BE2C (cell line): ENCODE measurements around the gene TMEM52B.

ENCODE experiments used
- DNase-seq: peaks from one replicate; pipeline ENCODE4 v3.0.0-alpha.2; 2020
- H3K27me3 ChIP-seq: fragments of 250-450 bp; sonication (Bioruptor Pico); 2 replicates; pipeline ENCODE4 v1.5.1; 2020; ENCODE audit warnings: mild to moderate bottlenecking
- H3K36me3 ChIP-seq: fragments of 250-450 bp; sonication (Bioruptor Pico); 2 replicates; pipeline ENCODE4 v1.5.1; 2020; ENCODE audit warnings: mild to moderate bottlenecking
- H3K4me1 ChIP-seq: fragments of 250-450 bp; sonication (Bioruptor Pico); 2 replicates; pipeline ENCODE4 v1.5.1; 2020
- H3K4me3 ChIP-seq: 2 replicates; pipeline ENCODE4 v1.5.1; 2011; ENCODE audit warnings: low read depth, low read length
- H3K9me3 ChIP-seq: fragments of 250-450 bp; sonication (Bioruptor Pico); 2 replicates; pipeline ENCODE4 v1.5.1; 2020
- CTCF ChIP-seq: IDR thresholded peaks from 2 replicates; pipeline ENCODE4 v1.5.1; 2012; ENCODE audit warnings: mild to moderate bottlenecking, low read depth, low read length

The TMEM52B gene

DNA sequence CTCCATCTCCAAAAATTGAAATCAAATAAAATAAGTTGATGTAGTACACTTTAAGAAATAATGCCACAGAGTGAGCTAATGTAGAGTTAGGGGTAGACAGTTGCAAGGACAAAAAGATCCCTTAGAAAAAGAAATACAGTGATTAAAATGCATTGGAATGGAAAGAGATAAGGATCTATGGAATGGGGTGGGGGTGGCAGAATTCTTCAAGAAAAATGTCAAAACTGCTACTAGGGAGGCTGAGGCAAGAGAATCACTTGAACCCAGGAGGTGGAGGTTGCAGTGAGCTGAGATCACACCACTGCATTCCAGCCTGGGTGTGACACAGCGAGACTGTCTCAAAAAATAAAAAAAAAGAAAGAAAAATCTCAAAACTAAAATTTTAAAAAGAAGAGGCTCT lies 13.4 kb upstream of the TMEM52B start:
- Histone ChIP-seq H3K4me1 (no peaks in the 10 kb centered on the region), H3K4me3 (no peak overlapping the region), H3K9me3 (no peaks in the 10 kb centered on the region), H3K27me3 (peaks cover 22% of the 10 kb centered on the region), H3K36me3 (no peaks in the 10 kb centered on the region)
- no peak for TF ChIP-seq CTCF
- no peak for DNase-seq

DNA sequence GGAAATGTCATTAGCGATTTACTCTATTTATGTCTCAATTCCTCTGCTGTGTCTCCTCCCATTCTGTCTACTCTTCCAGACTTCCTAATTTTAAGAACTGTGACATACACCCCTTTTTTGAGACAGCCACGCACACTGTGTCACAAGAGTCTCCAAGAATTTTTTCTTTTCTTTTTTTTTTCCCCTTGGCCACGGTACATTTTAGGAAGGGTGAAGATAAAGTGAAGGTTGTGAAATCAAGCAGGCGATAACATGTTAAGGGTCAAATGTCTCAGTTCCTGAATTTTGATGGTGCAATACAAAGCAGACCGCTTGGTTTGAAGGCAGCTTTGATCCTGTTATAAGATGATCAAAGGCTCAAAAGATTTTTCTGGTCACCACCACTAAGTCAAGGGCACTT lies 11.2 kb upstream of the TMEM52B start:
- DNase-seq: no peak
- H3K4me3 ChIP-seq: no peak overlapping the region
- no peaks in the 10 kb centered on the region for H3K36me3 ChIP-seq
- TF ChIP-seq CTCF: no peak
- no peaks in the 10 kb centered on the region for H3K4me1 ChIP-seq
- H3K27me3 ChIP-seq: peaks cover 31% of the 10 kb centered on the region
- H3K9me3 ChIP-seq: no peaks in the 10 kb centered on the region

DNA sequence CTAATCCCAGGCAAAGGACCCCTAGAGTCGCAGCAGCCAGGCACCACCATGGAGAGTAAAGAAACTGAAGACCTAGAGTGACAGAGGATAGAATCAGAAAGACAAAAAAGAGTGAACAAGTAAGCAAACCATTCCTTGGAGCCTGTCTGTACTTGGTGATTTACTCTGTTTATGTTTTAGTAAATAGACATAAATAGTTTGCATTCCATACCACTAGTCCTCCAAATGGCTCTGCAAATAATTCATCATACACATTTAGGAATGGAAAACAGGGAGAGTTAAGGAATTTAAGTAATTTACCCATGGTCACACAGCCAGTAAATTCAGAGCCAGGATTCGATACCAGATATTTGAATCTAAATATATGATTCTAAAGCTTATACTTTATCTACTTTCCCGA lies 9.7 kb upstream of the TMEM52B start:
- TF ChIP-seq CTCF: no peak
- Histone ChIP-seq H3K36me3 (no peaks in the 10 kb centered on the region), H3K4me3 (no peak overlapping the region), H3K9me3 (no peaks in the 10 kb centered on the region), H3K27me3 (peaks cover 25% of the 10 kb centered on the region), H3K4me1 (no peaks in the 10 kb centered on the region)
- DNase-seq: no peak

GRCh38 chr12:10170216-10170615 lies 8.6 kb upstream of the TMEM52B start:
- no peak for TF ChIP-seq CTCF
- Histone ChIP-seq H3K27me3 (peaks cover 25% of the 10 kb centered on the region), H3K36me3 (no peaks in the 10 kb centered on the region), H3K4me1 (no peaks in the 10 kb centered on the region), H3K9me3 (no peaks in the 10 kb centered on the region), H3K4me3 (no peak overlapping the region)
- no peak for DNase-seq

- DNase-seq: no peak
- Histone ChIP-seq H3K4me3 (no peak within 1 kb of the TSS), H3K4me1 (no peaks in the 10 kb centered on the region), H3K27me3 (peaks cover 26% of the 10 kb centered on the region), H3K36me3 (no peaks in the 10 kb centered on the region), H3K9me3 (no peaks in the 10 kb centered on the region)
- no peak for TF ChIP-seq CTCF
Measured at GRCh38 chr12:10171973-10172728, 6.7 kb upstream of the TMEM52B start, which contains the start of gene OLR1. Gene OLR1, minus strand, starts transcription at chr12:10172132. Its CDS starts 55 bp downstream, at chr12:10172077.

DNA sequence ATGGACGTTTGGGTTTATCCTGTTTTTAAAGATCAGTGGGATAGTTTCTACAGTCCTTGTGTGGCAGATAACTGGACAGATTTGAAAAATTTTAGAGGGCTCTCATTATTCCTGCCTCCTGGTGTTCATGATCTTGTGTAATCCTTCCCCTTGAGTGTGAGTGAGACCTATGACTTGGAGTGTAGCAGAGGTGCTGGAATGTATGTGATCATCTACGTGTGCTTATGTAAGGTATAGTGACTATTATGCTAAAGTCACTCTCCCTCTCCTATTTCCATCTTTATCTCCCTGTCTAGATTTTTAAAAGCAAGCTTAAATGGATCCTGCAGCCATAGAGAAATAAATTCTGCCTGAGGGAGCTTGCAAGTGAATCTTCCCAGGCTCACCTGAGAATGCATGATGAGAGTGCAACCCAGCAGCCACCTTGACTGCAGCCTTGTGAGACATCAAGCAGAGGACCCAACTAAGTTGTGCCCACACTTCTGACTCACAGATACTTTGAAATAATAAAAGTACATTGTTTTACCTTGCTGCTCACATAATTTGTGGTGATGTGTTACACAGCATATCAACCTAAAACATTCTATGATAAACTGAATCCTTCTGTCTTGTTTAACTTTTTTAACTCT lies 3.7 kb upstream of the TMEM52B start:
- no peak for DNase-seq
- Histone ChIP-seq H3K36me3 (no peaks in the 10 kb centered on the region), H3K4me1 (no peaks in the 10 kb centered on the region), H3K4me3 (no peak overlapping the region), H3K27me3 (peaks cover 18% of the 10 kb centered on the region), H3K9me3 (no peaks in the 10 kb centered on the region)
- TF ChIP-seq CTCF: no peak
